ENCODE results near the gene IQSEC1.

The IQSEC1 gene

DNA sequence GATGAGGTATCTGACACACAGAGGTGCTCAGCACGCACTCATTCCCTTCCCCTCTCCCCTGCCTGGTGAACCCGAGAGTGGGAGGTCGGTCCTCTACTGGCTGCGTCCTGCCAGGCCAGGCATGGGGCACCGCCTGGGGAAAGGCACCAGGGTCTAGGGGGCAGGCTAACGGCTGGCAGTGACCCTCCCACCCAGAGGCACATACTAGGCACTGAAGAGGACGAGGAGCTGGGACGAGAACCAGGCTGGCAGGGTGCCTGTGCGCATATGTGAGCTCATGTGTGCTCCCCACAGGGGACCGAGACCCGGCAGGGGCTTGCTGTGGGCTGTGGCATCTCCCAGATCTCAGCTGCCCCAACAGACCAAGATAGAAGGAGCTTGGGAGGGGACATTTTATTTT lies 86.7 kb downstream of the IQSEC1 start:
- no peak overlapping the region for H3K27ac ChIP-seq (ENCODE audit: low read depth, low read length, severe bottlenecking)
- H3K36me3 ChIP-seq (ENCODE audit: control insufficient read depth, insufficient read depth, low read length), result no peaks in the 10 kb centered on the region
- no peaks in the 10 kb centered on the region for H3K9me3 ChIP-seq (ENCODE audit: control insufficient read depth, low read length)
- peaks cover 16% of the 10 kb centered on the region for H3K4me1 ChIP-seq (ENCODE audit: control insufficient read depth, insufficient read depth, low read length, poor library complexity, severe bottlenecking)
- 87 to 91% methylated on average over 8 to 9 of the region's 11 CpGs for WGBS, 2 experiments (ENCODE audit: insufficient coverage in 2 of 2)
- H3K4me3 ChIP-seq (ENCODE audit: extremely low read depth, insufficient read depth, low read length, poor library complexity, severe bottlenecking), result no peak overlapping the region

GRCh38 chr3:12986031-12986430 lies 87.2 kb downstream of the IQSEC1 start:
- Histone ChIP-seq H3K27ac (ENCODE audit: low read depth, low read length, severe bottlenecking) (no peak overlapping the region), H3K4me1 (ENCODE audit: control insufficient read depth, insufficient read depth, low read length, poor library complexity, severe bottlenecking) (peaks cover 11% of the 10 kb centered on the region), H3K36me3 (ENCODE audit: control insufficient read depth, insufficient read depth, low read length) (no peaks in the 10 kb centered on the region), H3K4me3 (ENCODE audit: extremely low read depth, insufficient read depth, low read length, poor library complexity, severe bottlenecking) (no peak overlapping the region), H3K9me3 (ENCODE audit: control insufficient read depth, low read length) (no peaks in the 10 kb centered on the region)
- WGBS, 2 experiments (ENCODE audit: insufficient coverage in 2 of 2), result 88 to 92% methylated on average over 8 of the region's 8 CpGs

GRCh38 chr3:12985148-12985547 lies 88.1 kb downstream of the IQSEC1 start:
- no peak overlapping the region for H3K4me3 ChIP-seq (ENCODE audit: extremely low read depth, insufficient read depth, low read length, poor library complexity, severe bottlenecking)
- no peaks in the 10 kb centered on the region for H3K36me3 ChIP-seq (ENCODE audit: control insufficient read depth, insufficient read depth, low read length)
- no peak overlapping the region for H3K27ac ChIP-seq (ENCODE audit: low read depth, low read length, severe bottlenecking)
- 86 to 100% methylated on average over 2 to 3 of the region's 6 CpGs for WGBS, 2 experiments (ENCODE audit: insufficient coverage in 2 of 2)
- peaks cover 2% of the 10 kb centered on the region for H3K4me1 ChIP-seq (ENCODE audit: control insufficient read depth, insufficient read depth, low read length, poor library complexity, severe bottlenecking)
- no peaks in the 10 kb centered on the region for H3K9me3 ChIP-seq (ENCODE audit: control insufficient read depth, low read length)

GRCh38 chr3:12984023-12984823 lies 89.0 kb downstream of the IQSEC1 start:
- 50 to 60% methylated on average over 4 to 7 of the region's 7 CpGs for WGBS, 2 experiments (ENCODE audit: insufficient coverage in 2 of 2)
- Histone ChIP-seq H3K27ac (ENCODE audit: low read depth, low read length, severe bottlenecking) (no peak overlapping the region), H3K9me3 (ENCODE audit: control insufficient read depth, low read length) (no peaks in the 10 kb centered on the region), H3K36me3 (ENCODE audit: control insufficient read depth, insufficient read depth, low read length) (no peaks in the 10 kb centered on the region), H3K4me3 (ENCODE audit: extremely low read depth, insufficient read depth, low read length, poor library complexity, severe bottlenecking) (no peak overlapping the region), H3K4me1 (ENCODE audit: control insufficient read depth, insufficient read depth, low read length, poor library complexity, severe bottlenecking) (peaks cover 4% of the 10 kb centered on the region)

DNA sequence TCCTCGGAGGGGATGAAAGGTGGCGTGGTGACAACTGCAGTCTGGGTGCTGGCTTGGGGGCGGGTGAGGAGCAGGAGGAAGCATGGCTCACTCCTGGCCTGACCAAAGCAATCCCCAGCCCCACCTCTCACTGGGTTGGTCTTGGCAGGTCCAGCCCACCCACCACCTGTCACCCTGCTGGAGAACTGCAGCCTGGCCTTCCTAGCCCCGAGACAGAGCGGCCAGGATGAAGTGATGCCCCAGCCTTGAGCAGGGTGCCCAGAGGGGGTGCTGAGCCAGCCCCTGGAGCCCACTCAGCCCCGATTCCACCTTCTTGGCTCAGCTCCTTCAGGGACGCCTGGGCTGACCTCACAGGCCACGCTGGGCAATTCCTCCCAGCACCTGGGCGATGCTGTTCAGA lies 89.9 kb downstream of the IQSEC1 start:
- H3K36me3 ChIP-seq (ENCODE audit: control insufficient read depth, insufficient read depth, low read length), result no peaks in the 10 kb centered on the region
- no peak overlapping the region for H3K4me3 ChIP-seq (ENCODE audit: extremely low read depth, insufficient read depth, low read length, poor library complexity, severe bottlenecking)
- WGBS, 2 experiments (ENCODE audit: insufficient coverage in 2 of 2), result 85 to 90% methylated on average over 9 of the region's 9 CpGs
- H3K4me1 ChIP-seq (ENCODE audit: control insufficient read depth, insufficient read depth, low read length, poor library complexity, severe bottlenecking), result peaks cover 12% of the 10 kb centered on the region
- no peaks in the 10 kb centered on the region for H3K9me3 ChIP-seq (ENCODE audit: control insufficient read depth, low read length)
- no peak overlapping the region for H3K27ac ChIP-seq (ENCODE audit: low read depth, low read length, severe bottlenecking)

GRCh38 chr3:12982619-12983101 lies 90.6 kb downstream of the IQSEC1 start:
- 88 to 97% methylated on average over 3 to 4 of the region's 5 CpGs for WGBS, 2 experiments (ENCODE audit: insufficient coverage in 2 of 2)
- Histone ChIP-seq H3K4me1 (ENCODE audit: control insufficient read depth, insufficient read depth, low read length, poor library complexity, severe bottlenecking) (peaks cover 12% of the 10 kb centered on the region), H3K4me3 (ENCODE audit: extremely low read depth, insufficient read depth, low read length, poor library complexity, severe bottlenecking) (no peak overlapping the region), H3K36me3 (ENCODE audit: control insufficient read depth, insufficient read depth, low read length) (no peaks in the 10 kb centered on the region), H3K27ac (ENCODE audit: low read depth, low read length, severe bottlenecking) (no peak overlapping the region), H3K9me3 (ENCODE audit: control insufficient read depth, low read length) (no peaks in the 10 kb centered on the region)

GRCh38 chr3:12981306-12982275 lies 91.6 kb downstream of the IQSEC1 start:
- WGBS, 2 experiments (ENCODE audit: insufficient coverage in 2 of 2), result 70 to 92% methylated on average over 2 to 9 of the region's 13 CpGs
- Histone ChIP-seq H3K9me3 (ENCODE audit: control insufficient read depth, low read length) (no peaks in the 10 kb centered on the region), H3K36me3 (ENCODE audit: control insufficient read depth, insufficient read depth, low read length) (no peaks in the 10 kb centered on the region), H3K4me3 (ENCODE audit: extremely low read depth, insufficient read depth, low read length, poor library complexity, severe bottlenecking) (no peak overlapping the region), H3K4me1 (ENCODE audit: control insufficient read depth, insufficient read depth, low read length, poor library complexity, severe bottlenecking) (peaks cover 12% of the 10 kb centered on the region), H3K27ac (ENCODE audit: low read depth, low read length, severe bottlenecking) (no peak overlapping the region)

DNA sequence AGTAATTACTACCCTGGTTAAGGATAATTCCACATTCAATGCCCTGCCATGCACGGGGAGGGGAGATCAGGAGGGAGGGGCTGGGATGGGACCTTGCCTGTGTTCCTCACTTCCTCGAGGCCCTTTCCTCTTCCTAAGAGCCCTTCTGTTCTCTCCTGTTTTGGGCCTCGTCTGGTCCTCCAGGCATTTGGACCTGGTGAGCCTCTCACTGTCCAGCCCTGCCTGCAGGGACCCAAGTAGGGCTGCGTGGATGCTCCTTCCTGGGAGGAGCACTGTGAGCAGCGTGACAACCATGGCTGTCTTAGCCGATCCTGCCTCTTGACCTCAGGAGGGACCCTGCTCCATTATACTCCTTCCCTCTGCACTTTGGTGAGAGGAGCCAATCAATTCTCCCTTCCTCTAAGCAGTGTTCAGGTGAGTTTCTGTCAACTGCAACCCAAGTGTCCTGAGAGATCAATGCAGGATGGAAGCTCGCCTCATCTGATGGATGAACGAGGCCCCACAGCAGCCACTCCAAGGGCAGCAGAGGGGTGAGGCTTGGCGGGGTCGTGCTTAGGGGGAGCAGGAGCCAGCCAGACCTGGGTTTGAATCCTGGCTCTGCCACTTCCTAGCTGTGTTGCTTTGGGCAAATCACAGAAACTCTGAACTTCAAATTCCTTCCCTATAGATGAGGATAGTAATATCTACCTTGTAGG lies 92.5 kb downstream of the IQSEC1 start:
- Histone ChIP-seq H3K4me1 (ENCODE audit: control insufficient read depth, insufficient read depth, low read length, poor library complexity, severe bottlenecking) (peaks cover 12% of the 10 kb centered on the region), H3K36me3 (ENCODE audit: control insufficient read depth, insufficient read depth, low read length) (no peaks in the 10 kb centered on the region), H3K4me3 (ENCODE audit: extremely low read depth, insufficient read depth, low read length, poor library complexity, severe bottlenecking) (no peak overlapping the region), H3K9me3 (ENCODE audit: control insufficient read depth, low read length) (no peaks in the 10 kb centered on the region), H3K27ac (ENCODE audit: low read depth, low read length, severe bottlenecking) (no peak overlapping the region)
- 86 to 92% methylated on average over 8 to 9 of the region's 10 CpGs for WGBS, 2 experiments (ENCODE audit: insufficient coverage in 2 of 2)

DNA sequence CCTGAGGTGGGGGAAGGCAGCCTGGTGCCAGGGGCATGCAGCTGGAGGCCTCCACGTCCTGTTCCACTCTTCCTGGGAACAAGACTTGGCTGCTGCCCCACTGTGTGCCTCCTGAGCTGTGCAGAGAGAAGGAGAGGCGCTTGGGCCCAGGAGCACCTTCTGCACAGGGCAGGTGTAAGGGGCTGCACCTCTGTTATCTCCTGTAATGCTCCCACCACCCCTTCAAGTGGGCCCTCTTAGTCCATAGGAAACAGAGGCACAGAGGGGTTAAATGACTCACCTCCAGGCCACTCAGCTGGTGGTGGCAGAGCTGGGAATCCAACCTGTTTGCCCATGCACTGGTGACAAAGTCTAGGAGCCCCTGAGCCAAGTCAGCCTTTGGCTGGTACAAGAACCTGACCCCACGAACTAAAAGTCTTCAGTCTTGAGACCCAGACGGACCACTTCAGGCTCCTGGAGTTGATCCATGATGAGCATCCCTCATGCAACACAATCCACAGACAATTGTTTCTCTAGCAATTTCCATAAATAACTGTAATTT lies 93.2 kb downstream of the IQSEC1 start:
- 79 to 81% methylated on average over 2 to 3 of the region's 4 CpGs for WGBS, 2 experiments (ENCODE audit: insufficient coverage in 2 of 2)
- no peaks in the 10 kb centered on the region for H3K36me3 ChIP-seq (ENCODE audit: control insufficient read depth, insufficient read depth, low read length)
- no peaks in the 10 kb centered on the region for H3K9me3 ChIP-seq (ENCODE audit: control insufficient read depth, low read length)
- H3K4me3 ChIP-seq (ENCODE audit: extremely low read depth, insufficient read depth, low read length, poor library complexity, severe bottlenecking), result no peak overlapping the region
- H3K27ac ChIP-seq (ENCODE audit: low read depth, low read length, severe bottlenecking), result no peak overlapping the region
- H3K4me1 ChIP-seq (ENCODE audit: control insufficient read depth, insufficient read depth, low read length, poor library complexity, severe bottlenecking), result peaks cover 12% of the 10 kb centered on the region
